GM12878 (cell line): ENCODE data around the gene SH3YL1.

ENCODE experiments used
- CBFB ChIP-seq: IDR thresholded peaks from 2 replicates; pipeline ENCODE4 v1.6.1; 2016; ENCODE audit warnings: antibody characterized with exemption, low read depth
- MYC ChIP-seq: IDR thresholded peaks from 2 replicates; pipeline ENCODE4 v1.6.1; 2011; ENCODE audit warnings: mild to moderate bottlenecking, low read length, moderate library complexity, inconsistent platforms; ENCODE audit not compliant: insufficient read depth, insufficient replicate concordance, insufficient read length, severe bottlenecking
- TF ChIP-seq, protein P1 (sequence below), 3 experiments: IDR thresholded peaks in 2 of 3; conservative IDR thresholded peaks in 1 of 3; 2 replicates each; pipeline ENCODE4 v1.5.1; 2011; ENCODE audit warnings: low read depth in 3 of 3, low read length in 3 of 3, mild to moderate bottlenecking in 3 of 3, control low read depth in 2 of 3, moderate library complexity in 2 of 3, inconsistent platforms in 1 of 3, mixed read lengths in 1 of 3; ENCODE audit not compliant: control insufficient read depth in 2 of 3, insufficient read depth in 1 of 3; ENCODE audit errors: extremely low read depth in 1 of 3

- TF ChIP-seq CBFB (no peak), MYC (no peak)
- TF ChIP-seq, protein P1, sequence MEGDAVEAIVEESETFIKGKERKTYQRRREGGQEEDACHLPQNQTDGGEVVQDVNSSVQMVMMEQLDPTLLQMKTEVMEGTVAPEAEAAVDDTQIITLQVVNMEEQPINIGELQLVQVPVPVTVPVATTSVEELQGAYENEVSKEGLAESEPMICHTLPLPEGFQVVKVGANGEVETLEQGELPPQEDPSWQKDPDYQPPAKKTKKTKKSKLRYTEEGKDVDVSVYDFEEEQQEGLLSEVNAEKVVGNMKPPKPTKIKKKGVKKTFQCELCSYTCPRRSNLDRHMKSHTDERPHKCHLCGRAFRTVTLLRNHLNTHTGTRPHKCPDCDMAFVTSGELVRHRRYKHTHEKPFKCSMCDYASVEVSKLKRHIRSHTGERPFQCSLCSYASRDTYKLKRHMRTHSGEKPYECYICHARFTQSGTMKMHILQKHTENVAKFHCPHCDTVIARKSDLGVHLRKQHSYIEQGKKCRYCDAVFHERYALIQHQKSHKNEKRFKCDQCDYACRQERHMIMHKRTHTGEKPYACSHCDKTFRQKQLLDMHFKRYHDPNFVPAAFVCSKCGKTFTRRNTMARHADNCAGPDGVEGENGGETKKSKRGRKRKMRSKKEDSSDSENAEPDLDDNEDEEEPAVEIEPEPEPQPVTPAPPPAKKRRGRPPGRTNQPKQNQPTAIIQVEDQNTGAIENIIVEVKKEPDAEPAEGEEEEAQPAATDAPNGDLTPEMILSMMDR (IDR thresholded peaks at IDR 0.05 in 2 of 3, conservative IDR thresholded peaks at IDR 0.05 in 1 of 3; ENCODE audit: control insufficient read depth in 2 of 3, extremely low read depth in 1 of 3, insufficient read depth in 1 of 3, low read depth in 3 of 3, low read length in 3 of 3), result no peak
These were observed 23.6 kb upstream of the SH3YL1 start for GRCh38 chr2:287471-287885.
